ENCODE results near the gene FAM168A. TPM values are rescaled to one million over a fixed set of nuclear protein-coding genes. Genes with fewer than 3 reads are reported as not detected.

Gene FAM168A
- total RNA-seq, 2 donors from 2014 or later = 8.9 to 14.0 TPM

DNA sequence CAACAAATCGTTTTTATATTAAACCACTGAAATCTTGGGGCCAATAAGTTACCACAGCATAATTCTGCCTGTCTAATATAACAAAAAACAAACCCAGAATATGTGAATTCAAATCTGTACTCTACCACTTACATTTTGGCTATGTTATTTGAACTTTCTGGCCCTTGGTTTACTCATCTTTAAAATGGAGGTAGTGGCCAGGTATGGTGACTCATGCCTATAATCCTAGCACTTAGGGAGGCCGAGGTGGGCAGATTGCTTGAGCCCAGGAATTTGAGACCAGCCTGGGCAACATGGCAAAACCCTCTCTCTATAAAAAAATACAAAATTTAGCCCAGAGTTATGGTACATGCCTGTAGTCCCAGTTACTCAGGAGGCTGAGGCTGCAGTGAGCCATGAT, 84.2 kb downstream of the FAM168A start:
- Histone ChIP-seq H3K27ac (no peak overlapping the region), H3K9me3 (no peaks in the 10 kb centered on the region), H3K36me3 (replicated peaks in 1 of 2; ENCODE audit: insufficient read depth in 1 of 2, low read depth in 2 of 2) (no peaks in the 10 kb centered on the region), H3K4me1 (no peaks in the 10 kb centered on the region), H3K4me3 (no peak overlapping the region), H3K27me3 (no peaks in the 10 kb centered on the region)
- intact Hi-C loops (cut with DNase I) = no loop called here
- ATAC-seq = no peak
- WGBS, 2 donors = 65 to 82% methylated on average over 2 of the region's 2 CpGs
- TF ChIP-seq, protein P1, sequence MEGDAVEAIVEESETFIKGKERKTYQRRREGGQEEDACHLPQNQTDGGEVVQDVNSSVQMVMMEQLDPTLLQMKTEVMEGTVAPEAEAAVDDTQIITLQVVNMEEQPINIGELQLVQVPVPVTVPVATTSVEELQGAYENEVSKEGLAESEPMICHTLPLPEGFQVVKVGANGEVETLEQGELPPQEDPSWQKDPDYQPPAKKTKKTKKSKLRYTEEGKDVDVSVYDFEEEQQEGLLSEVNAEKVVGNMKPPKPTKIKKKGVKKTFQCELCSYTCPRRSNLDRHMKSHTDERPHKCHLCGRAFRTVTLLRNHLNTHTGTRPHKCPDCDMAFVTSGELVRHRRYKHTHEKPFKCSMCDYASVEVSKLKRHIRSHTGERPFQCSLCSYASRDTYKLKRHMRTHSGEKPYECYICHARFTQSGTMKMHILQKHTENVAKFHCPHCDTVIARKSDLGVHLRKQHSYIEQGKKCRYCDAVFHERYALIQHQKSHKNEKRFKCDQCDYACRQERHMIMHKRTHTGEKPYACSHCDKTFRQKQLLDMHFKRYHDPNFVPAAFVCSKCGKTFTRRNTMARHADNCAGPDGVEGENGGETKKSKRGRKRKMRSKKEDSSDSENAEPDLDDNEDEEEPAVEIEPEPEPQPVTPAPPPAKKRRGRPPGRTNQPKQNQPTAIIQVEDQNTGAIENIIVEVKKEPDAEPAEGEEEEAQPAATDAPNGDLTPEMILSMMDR (IDR thresholded peaks at IDR 0.05) = no peak
- TF ChIP-seq POLR2A (IDR thresholded peaks at IDR 0.05) = no peak
- no peak for DNase-seq

DNA sequence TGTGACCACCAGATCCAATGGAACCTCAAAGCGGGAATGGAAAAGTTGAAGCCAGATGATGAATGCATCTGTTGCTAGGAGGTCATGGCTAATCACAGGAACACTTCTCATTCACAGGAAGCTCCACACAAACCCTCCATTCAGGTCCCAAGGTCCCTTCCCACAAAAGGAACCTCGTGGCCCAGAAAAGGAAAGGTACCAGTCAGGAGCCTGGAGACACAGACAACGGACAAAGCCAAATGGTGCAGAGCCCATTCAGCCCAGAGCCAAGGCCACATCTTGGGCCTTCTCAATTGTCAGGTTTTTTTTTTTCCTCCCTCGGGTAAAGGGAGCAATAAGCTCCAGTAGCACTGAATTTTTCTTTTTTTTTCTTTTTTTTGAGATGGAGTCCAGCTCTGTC, 87.0 kb downstream of the FAM168A start:
- H3K9me3 ChIP-seq = no peaks in the 10 kb centered on the region
- H3K27ac ChIP-seq = no peak overlapping the region
- no peaks in the 10 kb centered on the region for H3K27me3 ChIP-seq
- DNase-seq (no peak), ATAC-seq (no peak)
- no peaks in the 10 kb centered on the region for H3K4me1 ChIP-seq
- H3K36me3 ChIP-seq (replicated peaks in 1 of 2; ENCODE audit: insufficient read depth in 1 of 2, low read depth in 2 of 2) = no peaks in the 10 kb centered on the region
- WGBS, 2 donors = 74 to 76% methylated on average over 4 of the region's 4 CpGs
- intact Hi-C loops (cut with DNase I) = no loop called here
- TF ChIP-seq, protein P1 (IDR thresholded peaks at IDR 0.05) = no peak
- no peak for TF ChIP-seq POLR2A (IDR thresholded peaks at IDR 0.05)
- no peak overlapping the region for H3K4me3 ChIP-seq

DNA sequence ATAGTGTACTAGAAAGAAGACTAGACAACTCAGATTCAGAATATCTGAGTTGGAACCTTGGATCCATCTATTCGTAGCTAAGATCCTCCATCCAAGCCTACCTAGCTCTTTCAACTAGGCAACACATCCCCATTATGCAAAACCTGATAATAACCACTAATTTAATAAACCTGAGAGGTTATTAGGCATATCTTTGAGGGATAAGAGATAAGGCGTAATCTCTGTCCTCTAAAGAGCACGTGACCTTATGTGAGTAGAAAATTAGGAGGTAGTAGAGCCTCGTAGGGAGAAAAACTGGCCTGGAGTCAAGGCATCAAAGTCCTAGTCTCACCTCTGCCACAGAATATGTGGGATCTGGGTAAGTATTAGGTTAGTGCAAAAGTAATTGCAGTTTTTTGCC, 87.8 kb downstream of the FAM168A start:
- 64 to 72% methylated on average over 4 of the region's 4 CpGs for WGBS, 2 donors
- TF ChIP-seq, protein P1 (IDR thresholded peaks at IDR 0.05) = no peak
- TF ChIP-seq POLR2A (IDR thresholded peaks at IDR 0.05) = no peak

DNA sequence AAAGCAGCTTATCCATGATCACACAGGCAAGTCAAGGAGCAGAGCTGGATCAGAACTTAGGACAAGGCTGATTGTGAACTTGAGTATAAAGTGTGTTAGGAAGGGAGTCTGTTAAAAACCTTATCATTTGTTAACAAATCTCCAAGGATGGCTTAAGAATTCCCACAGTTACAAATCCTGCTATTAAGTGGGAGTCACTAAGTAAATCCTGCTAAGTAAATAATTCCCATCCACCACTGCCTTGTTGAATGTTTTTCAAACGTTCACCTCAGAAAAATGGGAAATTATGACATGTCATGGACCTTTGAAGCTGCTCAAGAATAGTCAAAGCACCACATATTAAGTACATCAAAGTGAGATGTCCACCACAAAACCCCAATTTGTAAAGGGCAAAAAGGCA, 88.7 kb downstream of the FAM168A start:
- no peaks in the 10 kb centered on the region for H3K36me3 ChIP-seq (replicated peaks in 1 of 2; ENCODE audit: insufficient read depth in 1 of 2, low read depth in 2 of 2)
- no peaks in the 10 kb centered on the region for H3K9me3 ChIP-seq
- no peak for DNase-seq
- ATAC-seq = no peak
- H3K4me3 ChIP-seq = no peak overlapping the region
- TF ChIP-seq POLR2A (IDR thresholded peaks at IDR 0.05) = no peak
- TF ChIP-seq, protein P1 (IDR thresholded peaks at IDR 0.05) = no peak
- no peaks in the 10 kb centered on the region for H3K4me1 ChIP-seq
- intact Hi-C loops (cut with DNase I) = no loop called here
- H3K27me3 ChIP-seq = no peaks in the 10 kb centered on the region
- 24 to 38% methylated on average over 1 of the region's 1 CpG for WGBS, 2 donors
- H3K27ac ChIP-seq = no peak overlapping the region

More for the DNA sequence above, 87.8 kb downstream of the FAM168A start:
- no peak for DNase-seq
- ATAC-seq = no peak
- Histone ChIP-seq H3K36me3 (replicated peaks in 1 of 2; ENCODE audit: insufficient read depth in 1 of 2, low read depth in 2 of 2) (no peaks in the 10 kb centered on the region), H3K4me1 (no peaks in the 10 kb centered on the region), H3K27ac (no peak overlapping the region), H3K27me3 (no peaks in the 10 kb centered on the region), H3K4me3 (no peak overlapping the region), H3K9me3 (no peaks in the 10 kb centered on the region)
- intact Hi-C loops (cut with DNase I) = no loop called here
